ENCODE data around the gene DACT3. TPM values are rescaled to one million over a fixed set of nuclear protein-coding genes. Genes with fewer than 3 reads are reported as not detected.

DACT3 gene
- total and polyA plus RNA-seq, 2 experiments from 2014 or later, result 0.78 to 2.6 TPM

DNA sequence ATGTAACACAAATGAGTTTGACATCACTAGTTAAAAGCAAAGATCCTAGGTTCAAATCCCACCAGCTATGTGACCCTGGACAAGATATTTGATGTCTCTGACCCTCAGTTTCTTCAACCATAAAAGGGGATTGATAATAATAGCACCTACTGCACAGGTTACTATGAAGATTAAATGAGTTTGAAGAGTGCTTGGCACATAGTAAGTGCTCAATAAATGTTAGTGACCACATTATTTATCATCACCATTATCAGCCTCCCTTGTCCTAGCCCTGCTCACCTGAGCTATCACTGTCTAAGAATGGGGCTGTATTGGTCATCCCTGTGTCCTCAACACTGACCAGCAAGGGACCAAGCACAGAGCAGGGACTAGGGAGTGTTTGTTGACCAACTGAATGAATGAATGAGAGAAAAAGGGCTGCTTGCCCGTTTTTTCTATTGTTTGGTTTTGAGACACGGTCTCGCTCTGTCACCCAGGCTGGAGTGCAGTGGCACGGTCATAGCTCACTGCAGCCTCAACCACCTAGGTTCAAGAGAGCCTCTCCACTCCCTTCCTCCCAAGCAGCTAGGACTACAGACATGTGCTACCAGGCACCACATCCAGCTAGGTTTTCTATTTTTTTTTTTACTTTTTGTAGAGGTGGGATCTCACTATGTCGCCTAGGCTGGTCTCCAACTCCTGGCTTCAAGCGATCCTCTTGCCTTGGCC lies 26.6 kb upstream of the DACT3 start:
- no peak overlapping the region for H3K4me3 ChIP-seq
- H3K27ac Mint-ChIP-seq, result no peak overlapping the region
- peaks cover 5% of the 10 kb centered on the region for H3K27me3 Mint-ChIP-seq (ENCODE audit: insufficient read depth, low read depth, poor library complexity)
- no peak overlapping the region for H2AFZ ChIP-seq
- H3K4me1 Mint-ChIP-seq, result no peaks in the 10 kb centered on the region
- no peak overlapping the region for H3K4me2 ChIP-seq
- no peak for DNase-seq (ENCODE audit: low spot score)
- H3K79me2 ChIP-seq (replicated peaks; ENCODE audit: insufficient read depth), result no peaks in the 10 kb centered on the region
- no peak overlapping the region for H3K27ac ChIP-seq (ENCODE audit: low read depth)
- ATAC-seq, result no peak
- no peaks in the 10 kb centered on the region for H3K9me3 Mint-ChIP-seq
- no peak overlapping the region for H3K4me3 Mint-ChIP-seq
- H3K36me3 Mint-ChIP-seq (ENCODE audit: low read depth), result peaks cover 86% of the 10 kb centered on the region
- H3K36me3 ChIP-seq (ENCODE audit: insufficient read depth), result peaks cover 44% of the 10 kb centered on the region
- no peak for TF ChIP-seq EZH2phosphoT487 (IDR thresholded peaks at IDR 0.05; ENCODE audit: unreplicated experiment)
- TF ChIP-seq ZNF114 (CRISPR knock-in tag; IDR thresholded peaks at IDR 0.05), result no peak
- TF ChIP-seq, protein P1, sequence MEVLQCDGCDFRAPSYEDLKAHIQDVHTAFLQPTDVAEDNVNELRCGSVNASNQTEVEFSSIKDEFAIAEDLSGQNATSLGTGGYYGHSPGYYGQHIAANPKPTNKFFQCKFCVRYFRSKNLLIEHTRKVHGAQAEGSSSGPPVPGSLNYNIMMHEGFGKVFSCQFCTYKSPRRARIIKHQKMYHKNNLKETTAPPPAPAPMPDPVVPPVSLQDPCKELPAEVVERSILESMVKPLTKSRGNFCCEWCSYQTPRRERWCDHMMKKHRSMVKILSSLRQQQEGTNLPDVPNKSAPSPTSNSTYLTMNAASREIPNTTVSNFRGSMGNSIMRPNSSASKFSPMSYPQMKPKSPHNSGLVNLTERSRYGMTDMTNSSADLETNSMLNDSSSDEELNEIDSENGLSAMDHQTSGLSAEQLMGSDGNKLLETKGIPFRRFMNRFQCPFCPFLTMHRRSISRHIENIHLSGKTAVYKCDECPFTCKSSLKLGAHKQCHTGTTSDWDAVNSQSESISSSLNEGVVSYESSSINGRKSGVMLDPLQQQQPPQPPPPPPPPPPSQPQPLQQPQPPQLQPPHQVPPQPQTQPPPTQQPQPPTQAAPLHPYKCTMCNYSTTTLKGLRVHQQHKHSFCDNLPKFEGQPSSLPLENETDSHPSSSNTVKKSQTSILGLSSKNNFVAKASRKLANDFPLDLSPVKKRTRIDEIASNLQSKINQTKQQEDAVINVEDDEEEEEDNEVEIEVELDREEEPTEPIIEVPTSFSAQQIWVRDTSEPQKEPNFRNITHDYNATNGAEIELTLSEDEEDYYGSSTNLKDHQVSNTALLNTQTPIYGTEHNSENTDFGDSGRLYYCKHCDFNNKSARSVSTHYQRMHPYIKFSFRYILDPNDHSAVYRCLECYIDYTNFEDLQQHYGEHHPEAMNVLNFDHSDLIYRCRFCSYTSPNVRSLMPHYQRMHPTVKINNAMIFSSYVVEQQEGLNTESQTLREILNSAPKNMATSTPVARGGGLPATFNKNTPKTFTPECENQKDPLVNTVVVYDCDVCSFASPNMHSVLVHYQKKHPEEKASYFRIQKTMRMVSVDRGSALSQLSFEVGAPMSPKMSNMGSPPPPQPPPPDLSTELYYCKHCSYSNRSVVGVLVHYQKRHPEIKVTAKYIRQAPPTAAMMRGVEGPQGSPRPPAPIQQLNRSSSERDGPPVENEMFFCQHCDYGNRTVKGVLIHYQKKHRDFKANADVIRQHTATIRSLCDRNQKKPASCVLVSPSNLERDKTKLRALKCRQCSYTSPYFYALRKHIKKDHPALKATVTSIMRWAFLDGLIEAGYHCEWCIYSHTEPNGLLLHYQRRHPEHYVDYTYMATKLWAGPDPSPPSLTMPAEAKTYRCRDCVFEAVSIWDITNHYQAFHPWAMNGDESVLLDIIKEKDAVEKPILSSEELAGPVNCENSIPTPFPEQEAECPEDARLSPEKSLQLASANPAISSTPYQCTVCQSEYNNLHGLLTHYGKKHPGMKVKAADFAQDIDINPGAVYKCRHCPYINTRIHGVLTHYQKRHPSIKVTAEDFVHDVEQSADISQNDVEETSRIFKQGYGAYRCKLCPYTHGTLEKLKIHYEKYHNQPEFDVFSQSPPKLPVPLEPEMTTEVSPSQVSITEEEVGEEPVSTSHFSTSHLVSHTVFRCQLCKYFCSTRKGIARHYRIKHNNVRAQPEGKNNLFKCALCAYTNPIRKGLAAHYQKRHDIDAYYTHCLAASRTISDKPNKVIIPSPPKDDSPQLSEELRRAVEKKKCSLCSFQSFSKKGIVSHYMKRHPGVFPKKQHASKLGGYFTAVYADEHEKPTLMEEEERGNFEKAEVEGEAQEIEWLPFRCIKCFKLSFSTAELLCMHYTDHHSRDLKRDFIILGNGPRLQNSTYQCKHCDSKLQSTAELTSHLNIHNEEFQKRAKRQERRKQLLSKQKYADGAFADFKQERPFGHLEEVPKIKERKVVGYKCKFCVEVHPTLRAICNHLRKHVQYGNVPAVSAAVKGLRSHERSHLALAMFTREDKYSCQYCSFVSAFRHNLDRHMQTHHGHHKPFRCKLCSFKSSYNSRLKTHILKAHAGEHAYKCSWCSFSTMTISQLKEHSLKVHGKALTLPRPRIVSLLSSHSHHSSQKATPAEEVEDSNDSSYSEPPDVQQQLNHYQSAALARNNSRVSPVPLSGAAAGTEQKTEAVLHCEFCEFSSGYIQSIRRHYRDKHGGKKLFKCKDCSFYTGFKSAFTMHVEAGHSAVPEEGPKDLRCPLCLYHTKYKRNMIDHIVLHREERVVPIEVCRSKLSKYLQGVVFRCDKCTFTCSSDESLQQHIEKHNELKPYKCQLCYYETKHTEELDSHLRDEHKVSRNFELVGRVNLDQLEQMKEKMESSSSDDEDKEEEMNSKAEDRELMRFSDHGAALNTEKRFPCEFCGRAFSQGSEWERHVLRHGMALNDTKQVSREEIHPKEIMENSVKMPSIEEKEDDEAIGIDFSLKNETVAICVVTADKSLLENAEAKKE (CRISPR knock-in tag; IDR thresholded peaks at IDR 0.05), result no peak
- TF ChIP-seq EZH2 (IDR thresholded peaks at IDR 0.05; ENCODE audit: low read depth, unreplicated experiment), result no peak
- no peak for TF ChIP-seq POLR2AphosphoS5 (IDR thresholded peaks at IDR 0.05; ENCODE audit: low read depth)
- no peak for TF ChIP-seq STAT1 (IDR thresholded peaks at IDR 0.05; ENCODE audit: unreplicated experiment)
- no peak for TF ChIP-seq NANOG (IDR thresholded peaks at IDR 0.05; ENCODE audit: borderline replicate concordance)
- no peak for TF ChIP-seq JUNB (IDR thresholded peaks at IDR 0.05; ENCODE audit: unreplicated experiment)
- TF ChIP-seq, protein P2, sequence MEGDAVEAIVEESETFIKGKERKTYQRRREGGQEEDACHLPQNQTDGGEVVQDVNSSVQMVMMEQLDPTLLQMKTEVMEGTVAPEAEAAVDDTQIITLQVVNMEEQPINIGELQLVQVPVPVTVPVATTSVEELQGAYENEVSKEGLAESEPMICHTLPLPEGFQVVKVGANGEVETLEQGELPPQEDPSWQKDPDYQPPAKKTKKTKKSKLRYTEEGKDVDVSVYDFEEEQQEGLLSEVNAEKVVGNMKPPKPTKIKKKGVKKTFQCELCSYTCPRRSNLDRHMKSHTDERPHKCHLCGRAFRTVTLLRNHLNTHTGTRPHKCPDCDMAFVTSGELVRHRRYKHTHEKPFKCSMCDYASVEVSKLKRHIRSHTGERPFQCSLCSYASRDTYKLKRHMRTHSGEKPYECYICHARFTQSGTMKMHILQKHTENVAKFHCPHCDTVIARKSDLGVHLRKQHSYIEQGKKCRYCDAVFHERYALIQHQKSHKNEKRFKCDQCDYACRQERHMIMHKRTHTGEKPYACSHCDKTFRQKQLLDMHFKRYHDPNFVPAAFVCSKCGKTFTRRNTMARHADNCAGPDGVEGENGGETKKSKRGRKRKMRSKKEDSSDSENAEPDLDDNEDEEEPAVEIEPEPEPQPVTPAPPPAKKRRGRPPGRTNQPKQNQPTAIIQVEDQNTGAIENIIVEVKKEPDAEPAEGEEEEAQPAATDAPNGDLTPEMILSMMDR (conservative IDR thresholded peaks at IDR 0.05; ENCODE audit: low read depth in 2 of 2), result no peak
- no peak for TF ChIP-seq CREB1 (CRISPR knock-in tag; IDR thresholded peaks at IDR 0.05; ENCODE audit: low read depth)
- TF ChIP-seq, protein P3, sequence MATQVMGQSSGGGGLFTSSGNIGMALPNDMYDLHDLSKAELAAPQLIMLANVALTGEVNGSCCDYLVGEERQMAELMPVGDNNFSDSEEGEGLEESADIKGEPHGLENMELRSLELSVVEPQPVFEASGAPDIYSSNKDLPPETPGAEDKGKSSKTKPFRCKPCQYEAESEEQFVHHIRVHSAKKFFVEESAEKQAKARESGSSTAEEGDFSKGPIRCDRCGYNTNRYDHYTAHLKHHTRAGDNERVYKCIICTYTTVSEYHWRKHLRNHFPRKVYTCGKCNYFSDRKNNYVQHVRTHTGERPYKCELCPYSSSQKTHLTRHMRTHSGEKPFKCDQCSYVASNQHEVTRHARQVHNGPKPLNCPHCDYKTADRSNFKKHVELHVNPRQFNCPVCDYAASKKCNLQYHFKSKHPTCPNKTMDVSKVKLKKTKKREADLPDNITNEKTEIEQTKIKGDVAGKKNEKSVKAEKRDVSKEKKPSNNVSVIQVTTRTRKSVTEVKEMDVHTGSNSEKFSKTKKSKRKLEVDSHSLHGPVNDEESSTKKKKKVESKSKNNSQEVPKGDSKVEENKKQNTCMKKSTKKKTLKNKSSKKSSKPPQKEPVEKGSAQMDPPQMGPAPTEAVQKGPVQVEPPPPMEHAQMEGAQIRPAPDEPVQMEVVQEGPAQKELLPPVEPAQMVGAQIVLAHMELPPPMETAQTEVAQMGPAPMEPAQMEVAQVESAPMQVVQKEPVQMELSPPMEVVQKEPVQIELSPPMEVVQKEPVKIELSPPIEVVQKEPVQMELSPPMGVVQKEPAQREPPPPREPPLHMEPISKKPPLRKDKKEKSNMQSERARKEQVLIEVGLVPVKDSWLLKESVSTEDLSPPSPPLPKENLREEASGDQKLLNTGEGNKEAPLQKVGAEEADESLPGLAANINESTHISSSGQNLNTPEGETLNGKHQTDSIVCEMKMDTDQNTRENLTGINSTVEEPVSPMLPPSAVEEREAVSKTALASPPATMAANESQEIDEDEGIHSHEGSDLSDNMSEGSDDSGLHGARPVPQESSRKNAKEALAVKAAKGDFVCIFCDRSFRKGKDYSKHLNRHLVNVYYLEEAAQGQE (IDR thresholded peaks at IDR 0.05; ENCODE audit: unreplicated experiment), result no peak
- TF ChIP-seq ZNF331 (CRISPR knock-in tag; IDR thresholded peaks at IDR 0.05; ENCODE audit: low read depth), result no peak
- TF ChIP-seq, protein P4, sequence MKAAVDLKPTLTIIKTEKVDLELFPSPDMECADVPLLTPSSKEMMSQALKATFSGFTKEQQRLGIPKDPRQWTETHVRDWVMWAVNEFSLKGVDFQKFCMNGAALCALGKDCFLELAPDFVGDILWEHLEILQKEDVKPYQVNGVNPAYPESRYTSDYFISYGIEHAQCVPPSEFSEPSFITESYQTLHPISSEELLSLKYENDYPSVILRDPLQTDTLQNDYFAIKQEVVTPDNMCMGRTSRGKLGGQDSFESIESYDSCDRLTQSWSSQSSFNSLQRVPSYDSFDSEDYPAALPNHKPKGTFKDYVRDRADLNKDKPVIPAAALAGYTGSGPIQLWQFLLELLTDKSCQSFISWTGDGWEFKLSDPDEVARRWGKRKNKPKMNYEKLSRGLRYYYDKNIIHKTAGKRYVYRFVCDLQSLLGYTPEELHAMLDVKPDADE (IDR thresholded peaks at IDR 0.05), result no peak
- H3K4me1 ChIP-seq (ENCODE audit: insufficient read depth), result no peaks in the 10 kb centered on the region
- no peaks in the 10 kb centered on the region for H3F3A ChIP-seq (replicated peaks; ENCODE audit: low read depth)
- H3K27me3 ChIP-seq (ENCODE audit: insufficient read depth), result no peaks in the 10 kb centered on the region
- no peaks in the 10 kb centered on the region for H3K9me2 ChIP-seq (ENCODE audit: insufficient read depth)
- no peaks in the 10 kb centered on the region; the same call in 1 of the 2 replicates for H4K20me1 ChIP-seq (replicated peaks; ENCODE audit: insufficient read depth)

All from GM23338 (cell line).